PFSK-1 (cell line): ENCODE measurements around the gene NRCAM.

Experiments used
- FOXP2 ChIP-seq: optimal IDR thresholded peaks from 2 replicates; pipeline ENCODE3; 2011; ENCODE audit warnings: borderline replicate concordance, control low read depth, inconsistent platforms; ENCODE audit not compliant: insufficient read depth; ENCODE audit errors: extremely low read length, extremely low read depth
- POLR2AphosphoS5 ChIP-seq: IDR thresholded peaks from 2 replicates; pipeline ENCODE4 v1.6.1; 2012; ENCODE audit warnings: low read depth, mild to moderate bottlenecking, control low read depth, low read length, moderate library complexity
- SIN3A ChIP-seq: IDR thresholded peaks from 2 replicates; pipeline ENCODE4 v1.6.1; 2012; ENCODE audit warnings: mild to moderate bottlenecking, low read length, moderate library complexity, borderline replicate concordance; ENCODE audit not compliant: insufficient read depth
- TAF1 ChIP-seq: IDR thresholded peaks from 2 replicates; pipeline ENCODE4 v1.6.1; 2012; ENCODE audit warnings: low read length, control low read depth, borderline replicate concordance; ENCODE audit not compliant: insufficient read depth
- TF ChIP-seq, protein P1 (sequence below), 2 experiments: IDR thresholded peaks; 2 replicates each; pipeline versions ENCODE4 v1.6.1 to v1.8.0; 2011 to 2012; ENCODE audit warnings: low read depth in 2 of 2, low read length in 2 of 2, control low read depth in 1 of 2, inconsistent platforms in 1 of 2, mild to moderate bottlenecking in 1 of 2, moderate library complexity in 1 of 2; ENCODE audit not compliant: insufficient read depth in 1 of 2

NRCAM gene

GRCh38 chr7:108452707-108453106 is 3.5 kb downstream of the NRCAM start:
- TF ChIP-seq POLR2AphosphoS5 (no peak), TAF1 (no peak), FOXP2 (no peak), SIN3A (no peak)
- TF ChIP-seq, protein P1, sequence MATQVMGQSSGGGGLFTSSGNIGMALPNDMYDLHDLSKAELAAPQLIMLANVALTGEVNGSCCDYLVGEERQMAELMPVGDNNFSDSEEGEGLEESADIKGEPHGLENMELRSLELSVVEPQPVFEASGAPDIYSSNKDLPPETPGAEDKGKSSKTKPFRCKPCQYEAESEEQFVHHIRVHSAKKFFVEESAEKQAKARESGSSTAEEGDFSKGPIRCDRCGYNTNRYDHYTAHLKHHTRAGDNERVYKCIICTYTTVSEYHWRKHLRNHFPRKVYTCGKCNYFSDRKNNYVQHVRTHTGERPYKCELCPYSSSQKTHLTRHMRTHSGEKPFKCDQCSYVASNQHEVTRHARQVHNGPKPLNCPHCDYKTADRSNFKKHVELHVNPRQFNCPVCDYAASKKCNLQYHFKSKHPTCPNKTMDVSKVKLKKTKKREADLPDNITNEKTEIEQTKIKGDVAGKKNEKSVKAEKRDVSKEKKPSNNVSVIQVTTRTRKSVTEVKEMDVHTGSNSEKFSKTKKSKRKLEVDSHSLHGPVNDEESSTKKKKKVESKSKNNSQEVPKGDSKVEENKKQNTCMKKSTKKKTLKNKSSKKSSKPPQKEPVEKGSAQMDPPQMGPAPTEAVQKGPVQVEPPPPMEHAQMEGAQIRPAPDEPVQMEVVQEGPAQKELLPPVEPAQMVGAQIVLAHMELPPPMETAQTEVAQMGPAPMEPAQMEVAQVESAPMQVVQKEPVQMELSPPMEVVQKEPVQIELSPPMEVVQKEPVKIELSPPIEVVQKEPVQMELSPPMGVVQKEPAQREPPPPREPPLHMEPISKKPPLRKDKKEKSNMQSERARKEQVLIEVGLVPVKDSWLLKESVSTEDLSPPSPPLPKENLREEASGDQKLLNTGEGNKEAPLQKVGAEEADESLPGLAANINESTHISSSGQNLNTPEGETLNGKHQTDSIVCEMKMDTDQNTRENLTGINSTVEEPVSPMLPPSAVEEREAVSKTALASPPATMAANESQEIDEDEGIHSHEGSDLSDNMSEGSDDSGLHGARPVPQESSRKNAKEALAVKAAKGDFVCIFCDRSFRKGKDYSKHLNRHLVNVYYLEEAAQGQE (IDR thresholded peaks at IDR 0.05; ENCODE audit: insufficient read depth in 1 of 2, low read depth in 2 of 2, low read length in 2 of 2): no peak

GRCh38 chr7:108451296-108451848 is 4.9 kb downstream of the NRCAM start:
- TF ChIP-seq POLR2AphosphoS5: no peak
- TF ChIP-seq, protein P1 (IDR thresholded peaks at IDR 0.05; ENCODE audit: insufficient read depth in 1 of 2, low read depth in 2 of 2, low read length in 2 of 2): no peak
- no peak for TF ChIP-seq FOXP2
- TF ChIP-seq TAF1: no peak
- TF ChIP-seq SIN3A: no peak

DNA sequence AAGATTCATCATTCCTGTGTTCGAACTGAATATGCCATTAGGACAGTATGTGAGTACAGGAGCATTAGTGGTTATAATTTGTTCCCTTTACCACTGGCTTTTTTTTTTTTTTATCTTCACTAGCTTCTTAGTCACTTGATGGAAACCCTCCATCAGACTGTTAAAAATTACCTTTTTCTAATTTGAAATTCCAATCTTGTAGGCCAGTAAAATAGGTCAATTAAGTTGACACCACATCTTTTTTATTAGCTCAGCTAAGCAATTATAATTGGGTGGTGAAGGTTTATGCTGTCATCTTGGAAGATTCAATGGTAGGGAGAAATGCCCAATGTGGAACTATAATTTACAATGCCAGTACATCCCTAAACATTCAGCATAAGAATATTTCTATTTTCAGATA is 6.1 kb downstream of the NRCAM start:
- TF ChIP-seq, protein P1 (IDR thresholded peaks at IDR 0.05; ENCODE audit: insufficient read depth in 1 of 2, low read depth in 2 of 2, low read length in 2 of 2): no peak
- TF ChIP-seq POLR2AphosphoS5 (no peak), SIN3A (no peak), TAF1 (no peak), FOXP2 (no peak)

- TF ChIP-seq FOXP2 (no peak), SIN3A (no peak), POLR2AphosphoS5 (no peak), TAF1 (no peak)
- TF ChIP-seq, protein P1 (IDR thresholded peaks at IDR 0.05; ENCODE audit: insufficient read depth in 1 of 2, low read depth in 2 of 2, low read length in 2 of 2): no peak
Measured at GRCh38 chr7:108449521-108449920, 6.7 kb downstream of the NRCAM start.
